Testis (tissue), 2 donors: ENCODE data around the gene MAP3K15.

ENCODE experiments used
- POLR2A ChIP-seq: fragments of 450-650 bp; IDR thresholded peaks from one replicate; pipeline ENCODE4 v1.6.1; 2017; ENCODE audit warnings: antibody characterized with exemption, mild to moderate bottlenecking, moderate library complexity
- TF ChIP-seq, protein P1 (sequence below), 3 experiments: fragments of 450-650 bp in 2 of 3; fragments of 200-600 bp in 1 of 3; sonication (generic) in 1 of 3; IDR thresholded peaks; one replicate each; pipeline ENCODE4 v1.5.1; 2016 to 2019; ENCODE audit warnings: antibody characterized with exemption in 3 of 3, mild to moderate bottlenecking in 2 of 3, moderate library complexity in 1 of 3

DNA sequence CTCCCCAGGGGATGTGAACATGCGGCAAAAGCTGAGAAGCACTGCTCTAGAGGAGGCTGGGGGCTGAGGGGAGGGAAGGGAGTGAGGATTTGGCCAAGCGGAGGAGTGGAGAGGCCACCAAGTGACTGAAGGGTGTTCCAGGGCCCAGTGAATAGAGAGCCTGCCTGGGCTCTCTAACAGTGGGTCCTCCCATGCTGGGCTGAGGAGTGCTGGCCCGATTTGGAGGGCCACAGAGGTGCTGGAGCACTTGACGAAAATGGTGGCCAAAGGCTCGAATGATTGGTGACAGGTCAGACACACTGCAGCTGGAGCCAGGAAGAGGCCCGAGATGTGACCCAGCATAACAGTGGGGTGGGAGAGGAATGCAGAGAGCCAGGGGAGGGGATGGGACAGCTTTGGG, 37.5 kb upstream of the MAP3K15 start:
- TF ChIP-seq, protein P1, sequence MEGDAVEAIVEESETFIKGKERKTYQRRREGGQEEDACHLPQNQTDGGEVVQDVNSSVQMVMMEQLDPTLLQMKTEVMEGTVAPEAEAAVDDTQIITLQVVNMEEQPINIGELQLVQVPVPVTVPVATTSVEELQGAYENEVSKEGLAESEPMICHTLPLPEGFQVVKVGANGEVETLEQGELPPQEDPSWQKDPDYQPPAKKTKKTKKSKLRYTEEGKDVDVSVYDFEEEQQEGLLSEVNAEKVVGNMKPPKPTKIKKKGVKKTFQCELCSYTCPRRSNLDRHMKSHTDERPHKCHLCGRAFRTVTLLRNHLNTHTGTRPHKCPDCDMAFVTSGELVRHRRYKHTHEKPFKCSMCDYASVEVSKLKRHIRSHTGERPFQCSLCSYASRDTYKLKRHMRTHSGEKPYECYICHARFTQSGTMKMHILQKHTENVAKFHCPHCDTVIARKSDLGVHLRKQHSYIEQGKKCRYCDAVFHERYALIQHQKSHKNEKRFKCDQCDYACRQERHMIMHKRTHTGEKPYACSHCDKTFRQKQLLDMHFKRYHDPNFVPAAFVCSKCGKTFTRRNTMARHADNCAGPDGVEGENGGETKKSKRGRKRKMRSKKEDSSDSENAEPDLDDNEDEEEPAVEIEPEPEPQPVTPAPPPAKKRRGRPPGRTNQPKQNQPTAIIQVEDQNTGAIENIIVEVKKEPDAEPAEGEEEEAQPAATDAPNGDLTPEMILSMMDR (IDR thresholded peaks at IDR 0.05), result no peak
- TF ChIP-seq POLR2A, result no peak
